LoVo (cell line): ENCODE results near the gene PCDHA9.
"Not testable (repeated sequence)": the region's sequence is repeated elsewhere in the genome, so short reads cannot be mapped to it uniquely, and the experiment has no call there.

Experiments
- DNase-seq: peaks from one replicate; pipeline ENCODE4 v3.0.0-alpha.2; 2016; ENCODE audit warnings: low spot score

The PCDHA9 gene

GRCh38 chr5:140848139-140849102 lies at the start of gene PCDHA9:
Gene PCDHA9, plus strand, starts transcription at chr5:140848382. Its CDS starts 114 bp downstream, at chr5:140848496.
- DNase-seq: not testable (repeated sequence)

- DNase-seq: no peak
These were observed 47.2 kb upstream of the PCDHA9 start, which contains the start of gene PCDHA3 for GRCh38 chr5:140800816-140801493. Gene PCDHA3, plus strand, starts transcription at chr5:140801057.

- DNase-seq: no peak
These were observed 46.7 kb upstream of the PCDHA9 start for GRCh38 chr5:140801494-140801841.

- not testable (repeated sequence) for DNase-seq
These were observed 45.8 kb upstream of the PCDHA9 start for GRCh38 chr5:140802381-140802780.

GRCh38 chr5:140802781-140803271 lies 45.4 kb upstream of the PCDHA9 start:
- no peak for DNase-seq

- no peak for DNase-seq
These were observed 41.1 kb upstream of the PCDHA9 start, which contains the start of gene PCDHA4 for GRCh38 chr5:140806834-140807775. Gene PCDHA4, plus strand, starts transcription at chr5:140807068.

- DNase-seq: not testable (repeated sequence)
These were observed 39.8 kb upstream of the PCDHA9 start for GRCh38 chr5:140808241-140808888.

GRCh38 chr5:140808889-140809291 lies 39.3 kb upstream of the PCDHA9 start:
- no peak for DNase-seq

GRCh38 chr5:140821375-140822280 lies 26.6 kb upstream of the PCDHA9 start, which contains the start of gene PCDHA5:
Gene PCDHA5, plus strand, starts transcription at chr5:140821613.
- no peak for DNase-seq

- no peak for DNase-seq
These were observed 25.9 kb upstream of the PCDHA9 start for GRCh38 chr5:140822281-140822629.

GRCh38 chr5:140822969-140823368 lies 25.2 kb upstream of the PCDHA9 start:
- DNase-seq: not testable (repeated sequence)

GRCh38 chr5:140823475-140823874 lies 24.7 kb upstream of the PCDHA9 start:
- DNase-seq: no peak

GRCh38 chr5:140827704-140828361 lies 20.3 kb upstream of the PCDHA9 start, which contains the start of gene PCDHA6:
Gene PCDHA6, plus strand, starts transcription at chr5:140827960. Its CDS starts 132 bp downstream, at chr5:140828092.
- no peak for DNase-seq

- DNase-seq: no peak
These were observed 19.8 kb upstream of the PCDHA9 start for GRCh38 chr5:140828362-140828737.

- DNase-seq: not testable (repeated sequence)
These were observed 18.4 kb upstream of the PCDHA9 start for GRCh38 chr5:140829511-140830501.

GRCh38 chr5:140833993-140834392 lies 14.2 kb upstream of the PCDHA9 start, which contains the start of gene PCDHA7:
Gene PCDHA7, plus strand, starts transcription at chr5:140834269. Its CDS starts 115 bp downstream, at chr5:140834384.
- no peak for DNase-seq

- DNase-seq: not testable (repeated sequence)
These were observed 13.7 kb upstream of the PCDHA9 start for GRCh38 chr5:140834439-140835008.
